ENCODE data around the gene DZIP3. TPM values are rescaled to one million over a fixed set of nuclear protein-coding genes. Genes with fewer than 3 reads are reported as not detected.

The DZIP3 gene
- total RNA-seq, 1 donor from 2014 or later = 44.3 TPM

- TF ChIP-seq CTCF (IDR thresholded peaks at IDR 0.05; ENCODE audit: partially characterized antibody, unreplicated experiment) = no peak
- H3K4me1 Mint-ChIP-seq (ENCODE audit: low read depth, unreplicated experiment) = no peaks in the 10 kb centered on the region
- no peaks in the 10 kb centered on the region for H3K9me3 Mint-ChIP-seq (ENCODE audit: unreplicated experiment)
- no peak overlapping the region for H3K27ac Mint-ChIP-seq (ENCODE audit: unreplicated experiment)
- DNase-seq = no peak
- H3K36me3 Mint-ChIP-seq (ENCODE audit: unreplicated experiment) = no peaks in the 10 kb centered on the region
- H3K4me3 Mint-ChIP-seq (ENCODE audit: unreplicated experiment) = no peak overlapping the region
- no peaks in the 10 kb centered on the region for H3K27me3 Mint-ChIP-seq (ENCODE audit: unreplicated experiment)
Observed at GRCh38 chr3:108548886-108549285, 40.6 kb upstream of the DZIP3 start.

GRCh38 chr3:108552267-108553159 lies 37.0 kb upstream of the DZIP3 start:
- Mint-ChIP-seq H3K36me3 (ENCODE audit: unreplicated experiment) (no peaks in the 10 kb centered on the region), H3K4me3 (ENCODE audit: unreplicated experiment) (no peak overlapping the region), H3K27me3 (ENCODE audit: unreplicated experiment) (no peaks in the 10 kb centered on the region), H3K9me3 (ENCODE audit: unreplicated experiment) (no peaks in the 10 kb centered on the region), H3K27ac (ENCODE audit: unreplicated experiment) (no peak overlapping the region), H3K4me1 (ENCODE audit: low read depth, unreplicated experiment) (no peaks in the 10 kb centered on the region)
- DNase-seq = no peak
- TF ChIP-seq CTCF (IDR thresholded peaks at IDR 0.05; ENCODE audit: partially characterized antibody, unreplicated experiment) = peak; percentile 62

DNA sequence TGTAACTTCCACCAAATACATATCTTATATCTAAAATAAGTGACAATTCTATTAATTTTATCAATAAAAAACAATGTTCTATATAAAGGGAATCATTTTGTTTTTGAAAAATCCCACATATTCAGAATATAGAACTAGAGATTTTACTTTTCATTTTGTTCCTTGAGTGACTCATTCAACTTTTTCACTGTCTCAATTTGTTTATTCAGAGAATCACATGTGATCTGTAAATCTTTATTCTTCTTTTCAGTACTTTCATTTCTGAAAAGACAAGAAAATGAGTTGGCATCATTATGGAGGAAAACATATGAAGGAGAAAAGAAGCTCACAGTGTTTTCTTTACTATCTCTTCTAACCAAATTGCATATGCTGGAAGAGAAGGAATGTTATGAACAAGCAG lies 35.3 kb upstream of the DZIP3 start:
- no peak for DNase-seq
- no peak overlapping the region for H3K4me3 Mint-ChIP-seq (ENCODE audit: unreplicated experiment)
- no peaks in the 10 kb centered on the region for H3K4me1 Mint-ChIP-seq (ENCODE audit: low read depth, unreplicated experiment)
- H3K27me3 Mint-ChIP-seq (ENCODE audit: unreplicated experiment) = no peaks in the 10 kb centered on the region
- no peak overlapping the region for H3K27ac Mint-ChIP-seq (ENCODE audit: unreplicated experiment)
- no peaks in the 10 kb centered on the region for H3K9me3 Mint-ChIP-seq (ENCODE audit: unreplicated experiment)
- TF ChIP-seq CTCF (IDR thresholded peaks at IDR 0.05; ENCODE audit: partially characterized antibody, unreplicated experiment) = no peak
- no peaks in the 10 kb centered on the region for H3K36me3 Mint-ChIP-seq (ENCODE audit: unreplicated experiment)

DNA sequence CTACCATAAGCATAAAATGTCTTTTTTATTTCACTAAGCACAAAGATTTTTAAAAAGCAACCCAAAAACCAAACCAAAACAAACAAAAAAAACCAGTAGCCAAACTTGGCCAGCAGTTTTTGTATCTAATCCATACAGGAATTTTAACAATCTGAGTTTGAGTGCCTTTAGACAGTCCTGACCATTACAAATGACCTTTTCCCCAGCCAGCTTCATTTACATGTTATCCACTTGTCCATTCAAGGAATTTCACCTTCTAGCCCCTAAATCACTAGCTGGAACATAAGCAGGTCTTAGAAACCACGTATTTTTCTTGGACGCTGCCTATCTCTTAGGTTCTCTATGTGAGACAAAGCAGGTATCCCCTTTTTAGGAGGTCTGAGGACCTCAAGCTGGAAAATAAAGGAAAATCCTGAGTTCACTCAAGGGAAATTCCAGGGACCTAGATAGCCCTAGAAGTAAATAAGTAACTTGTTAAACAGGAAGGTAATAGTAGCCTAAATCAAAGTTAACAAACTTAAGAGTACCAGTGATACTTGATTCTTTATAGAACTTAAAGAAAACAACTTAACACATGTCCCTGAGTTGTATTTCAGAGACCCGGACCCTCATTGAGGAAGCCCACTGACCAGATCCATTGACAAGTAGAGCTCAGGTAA lies 34.5 kb upstream of the DZIP3 start:
- Mint-ChIP-seq H3K4me3 (ENCODE audit: unreplicated experiment) (no peak overlapping the region), H3K4me1 (ENCODE audit: low read depth, unreplicated experiment) (no peaks in the 10 kb centered on the region)

More for the DNA sequence above, 34.5 kb upstream of the DZIP3 start:
- Mint-ChIP-seq H3K36me3 (ENCODE audit: unreplicated experiment) (no peaks in the 10 kb centered on the region), H3K27ac (ENCODE audit: unreplicated experiment) (no peak overlapping the region), H3K9me3 (ENCODE audit: unreplicated experiment) (no peaks in the 10 kb centered on the region), H3K27me3 (ENCODE audit: unreplicated experiment) (peaks cover 2% of the 10 kb centered on the region)
- no peak for DNase-seq
- no peak for TF ChIP-seq CTCF (IDR thresholded peaks at IDR 0.05; ENCODE audit: partially characterized antibody, unreplicated experiment)
